Middle frontal gyrus (tissue), 1 donor: ENCODE data around the gene TMEM121B.

Source experiments
- DNase-seq: peaks from one replicate; pipeline ENCODE4 v3.0.0-alpha.2; 2015; ENCODE audit warnings: low spot score; ENCODE audit errors: extremely low spot score

The TMEM121B gene

DNA sequence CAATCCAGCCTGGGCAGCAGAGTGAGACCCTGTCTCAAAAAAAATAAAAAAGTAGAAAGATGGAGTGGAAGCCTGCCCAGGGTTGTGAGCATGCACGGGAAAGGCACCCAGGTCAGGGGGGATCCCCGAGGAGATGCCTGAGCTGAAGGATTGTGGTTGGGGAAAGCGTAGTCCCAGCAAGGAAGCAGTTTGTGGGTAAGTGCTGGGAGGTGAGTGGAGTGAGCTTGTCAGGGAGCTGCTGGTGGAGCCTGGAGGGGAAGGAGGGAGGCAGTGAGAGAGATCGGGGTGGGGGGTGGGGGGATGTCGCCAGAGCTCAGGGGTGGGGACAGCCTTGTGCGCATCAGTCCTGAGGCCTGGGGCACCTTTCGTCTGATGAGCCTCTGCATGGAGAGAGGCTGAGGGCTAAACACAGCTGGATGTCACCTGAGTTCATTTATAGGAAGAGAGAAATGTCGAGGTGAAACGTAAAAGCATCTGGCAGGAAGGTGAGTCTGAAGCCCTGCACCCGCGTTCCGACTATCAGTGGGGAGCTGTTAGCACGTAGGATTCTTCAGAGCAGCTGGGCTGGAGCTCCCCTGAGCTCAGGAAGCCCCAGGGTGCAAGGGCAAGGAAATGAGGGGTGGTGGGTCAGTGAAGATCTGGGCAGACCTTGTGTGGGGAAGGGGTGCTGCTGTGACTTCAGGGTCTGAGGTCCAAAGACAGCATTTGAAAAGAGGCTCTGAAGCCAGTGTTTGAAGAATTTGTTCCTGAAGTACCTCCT lies 10.2 kb downstream of the TMEM121B start:
- no peak for DNase-seq

DNA sequence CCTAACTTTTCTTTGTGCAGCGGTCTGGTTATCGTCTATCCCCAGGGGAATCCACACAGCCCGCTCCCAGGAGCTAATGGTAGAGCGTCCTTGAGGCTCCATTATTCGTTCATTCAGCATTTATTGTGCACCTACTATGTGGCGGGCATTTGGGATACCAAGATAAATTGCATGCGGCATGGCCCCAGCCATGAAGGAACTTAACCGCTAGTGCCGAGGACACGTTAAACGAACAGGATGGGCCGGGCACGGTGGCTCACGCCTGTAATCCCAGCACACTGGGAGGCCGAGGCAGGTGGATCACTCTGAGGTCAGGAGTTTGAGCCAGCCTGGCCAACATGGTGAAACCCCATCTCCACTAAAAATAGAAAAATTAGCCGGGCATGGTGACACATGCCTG lies 11.2 kb downstream of the TMEM121B start:
- DNase-seq, result no peak

DNA sequence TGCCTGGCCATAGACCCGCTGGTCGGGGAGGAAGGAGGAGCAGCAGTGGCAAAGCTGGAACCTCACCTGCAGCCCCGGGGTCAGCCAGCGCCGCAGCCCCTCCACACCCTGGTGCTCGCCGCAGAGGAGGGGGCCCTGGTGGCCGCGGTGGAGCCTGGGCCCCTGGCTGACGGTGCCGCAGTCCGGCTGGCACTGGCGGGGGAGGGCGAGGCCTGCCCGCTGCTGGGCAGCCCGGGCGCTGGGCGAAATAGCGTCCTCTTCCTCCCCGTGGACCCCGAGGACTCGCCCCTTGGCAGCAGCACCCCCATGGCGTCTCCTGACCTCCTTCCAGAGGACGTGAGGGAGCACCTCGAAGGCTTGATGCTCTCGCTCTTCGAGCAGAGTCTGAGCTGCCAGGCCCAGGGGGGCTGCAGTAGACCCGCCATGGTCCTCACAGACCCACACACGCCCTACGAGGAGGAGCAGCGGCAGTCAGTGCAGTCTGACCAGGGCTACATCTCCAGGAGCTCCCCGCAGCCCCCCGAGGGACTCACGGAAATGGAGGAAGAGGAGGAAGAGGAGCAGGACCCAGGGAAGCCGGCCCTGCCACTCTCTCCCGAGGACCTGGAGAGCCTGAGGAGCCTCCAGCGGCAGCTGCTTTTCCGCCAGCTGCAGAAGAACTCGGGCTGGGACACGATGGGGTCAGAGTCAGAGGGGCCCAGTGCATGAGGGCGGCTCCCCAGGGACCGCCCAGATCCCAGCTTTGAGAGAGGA lies 11.9 kb downstream of the TMEM121B start:
- no peak for DNase-seq

DNA sequence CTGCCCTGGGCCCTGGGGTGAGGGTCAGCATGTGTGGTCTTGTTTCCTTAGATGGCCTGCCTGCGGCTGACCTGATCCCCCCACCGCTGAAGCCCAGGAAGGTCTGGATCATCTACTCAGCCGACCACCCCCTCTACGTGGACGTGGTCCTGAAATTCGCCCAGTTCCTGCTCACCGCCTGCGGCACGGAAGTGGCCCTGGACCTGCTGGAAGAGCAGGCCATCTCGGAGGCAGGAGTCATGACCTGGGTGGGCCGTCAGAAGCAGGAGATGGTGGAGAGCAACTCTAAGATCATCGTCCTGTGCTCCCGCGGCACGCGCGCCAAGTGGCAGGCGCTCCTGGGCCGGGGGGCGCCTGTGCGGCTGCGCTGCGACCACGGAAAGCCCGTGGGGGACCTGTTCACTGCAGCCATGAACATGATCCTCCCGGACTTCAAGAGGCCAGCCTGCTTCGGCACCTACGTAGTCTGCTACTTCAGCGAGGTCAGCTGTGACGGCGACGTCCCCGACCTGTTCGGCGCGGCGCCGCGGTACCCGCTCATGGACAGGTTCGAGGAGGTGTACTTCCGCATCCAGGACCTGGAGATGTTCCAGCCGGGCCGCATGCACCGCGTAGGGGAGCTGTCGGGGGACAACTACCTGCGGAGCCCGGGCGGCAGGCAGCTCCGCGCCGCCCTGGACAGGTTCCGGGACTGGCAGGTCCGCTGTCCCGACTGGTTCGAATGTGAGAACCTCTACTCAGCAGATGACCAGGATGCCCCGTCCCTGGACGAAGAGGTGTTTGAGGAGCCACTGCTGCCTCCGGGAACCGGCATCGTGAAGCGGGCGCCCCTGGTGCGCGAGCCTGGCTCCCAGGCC lies 12.7 kb downstream of the TMEM121B start:
- no peak for DNase-seq

DNA sequence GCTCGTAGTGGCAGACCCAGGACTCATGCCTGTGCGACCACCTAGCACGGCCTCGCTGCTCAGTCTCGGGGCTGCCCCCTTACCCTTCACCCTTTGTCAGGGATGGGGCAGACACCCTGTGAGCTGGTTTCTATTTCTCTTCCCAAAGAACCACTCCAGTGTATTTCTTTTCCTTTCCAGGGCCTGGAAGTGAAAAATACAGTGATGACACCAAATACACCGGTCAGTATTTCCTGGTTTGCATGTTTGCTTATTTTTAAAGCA lies 13.7 kb downstream of the TMEM121B start:
- no peak for DNase-seq

DNA sequence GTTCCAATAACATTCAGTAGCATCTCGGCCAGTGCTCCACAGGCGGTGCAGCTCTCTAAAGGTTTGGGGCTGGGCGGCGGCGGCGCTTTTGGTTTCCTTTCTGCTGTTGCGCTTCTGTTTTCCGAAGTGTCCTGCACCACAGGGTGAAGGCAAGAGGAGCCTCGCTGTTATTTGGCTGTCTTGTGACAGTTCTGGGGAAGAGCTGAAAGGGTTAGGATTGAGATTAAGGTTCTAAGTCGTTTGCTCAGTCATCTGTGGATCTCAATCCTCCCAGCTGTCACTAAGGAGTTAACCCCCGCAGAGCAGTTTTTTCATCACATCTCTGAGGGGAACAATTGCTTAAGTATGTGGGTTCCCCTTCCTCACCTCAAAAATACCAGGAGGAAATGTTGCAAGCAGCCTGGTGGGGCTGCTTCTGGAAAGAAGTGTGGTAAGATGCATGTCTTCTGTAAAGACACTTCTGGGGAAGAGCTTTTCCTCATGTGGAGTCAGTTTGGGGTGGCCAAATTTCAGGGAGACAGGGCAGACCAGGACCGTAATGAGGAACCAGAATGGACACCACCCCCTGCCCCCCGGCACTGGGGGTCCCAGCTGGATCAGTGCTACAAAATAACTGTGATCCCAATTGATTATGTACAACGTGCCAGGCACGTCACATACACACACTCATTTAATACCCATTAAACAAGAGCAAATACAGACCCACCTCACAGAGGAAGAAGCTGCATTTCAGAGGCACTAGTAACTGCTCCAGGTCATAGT lies 14.2 kb downstream of the TMEM121B start:
- DNase-seq, result no peak

DNA sequence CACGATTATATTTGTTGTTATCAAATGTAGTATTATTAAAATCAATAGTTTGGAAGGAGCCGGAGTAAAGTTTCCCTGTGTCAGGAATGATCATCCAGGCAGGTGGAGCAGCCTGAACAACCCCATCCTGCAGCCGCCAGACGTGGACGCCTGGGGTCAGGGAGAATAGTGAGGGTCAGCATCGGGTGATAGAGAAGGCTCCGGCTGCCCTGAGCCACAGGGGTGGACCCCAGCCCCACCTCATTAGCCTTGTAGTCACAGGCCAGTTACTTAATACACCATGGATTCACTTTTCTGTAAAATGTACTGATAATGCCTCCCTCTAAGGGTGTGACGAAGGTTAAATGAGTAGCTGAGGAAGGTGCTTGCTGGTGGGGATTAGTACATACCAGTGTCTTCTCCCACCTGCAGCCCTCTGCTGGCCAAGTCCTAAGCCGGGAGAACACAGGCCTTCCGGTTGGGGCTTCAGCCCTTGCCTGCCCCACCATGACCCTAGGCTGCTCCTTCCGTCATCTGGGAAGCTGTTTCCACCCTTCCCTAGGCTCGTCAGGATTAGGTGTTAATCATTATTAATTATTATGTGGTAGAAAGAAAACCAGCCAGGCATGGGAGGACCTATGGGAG lies 14.9 kb downstream of the TMEM121B start:
- DNase-seq, result no peak

DNA sequence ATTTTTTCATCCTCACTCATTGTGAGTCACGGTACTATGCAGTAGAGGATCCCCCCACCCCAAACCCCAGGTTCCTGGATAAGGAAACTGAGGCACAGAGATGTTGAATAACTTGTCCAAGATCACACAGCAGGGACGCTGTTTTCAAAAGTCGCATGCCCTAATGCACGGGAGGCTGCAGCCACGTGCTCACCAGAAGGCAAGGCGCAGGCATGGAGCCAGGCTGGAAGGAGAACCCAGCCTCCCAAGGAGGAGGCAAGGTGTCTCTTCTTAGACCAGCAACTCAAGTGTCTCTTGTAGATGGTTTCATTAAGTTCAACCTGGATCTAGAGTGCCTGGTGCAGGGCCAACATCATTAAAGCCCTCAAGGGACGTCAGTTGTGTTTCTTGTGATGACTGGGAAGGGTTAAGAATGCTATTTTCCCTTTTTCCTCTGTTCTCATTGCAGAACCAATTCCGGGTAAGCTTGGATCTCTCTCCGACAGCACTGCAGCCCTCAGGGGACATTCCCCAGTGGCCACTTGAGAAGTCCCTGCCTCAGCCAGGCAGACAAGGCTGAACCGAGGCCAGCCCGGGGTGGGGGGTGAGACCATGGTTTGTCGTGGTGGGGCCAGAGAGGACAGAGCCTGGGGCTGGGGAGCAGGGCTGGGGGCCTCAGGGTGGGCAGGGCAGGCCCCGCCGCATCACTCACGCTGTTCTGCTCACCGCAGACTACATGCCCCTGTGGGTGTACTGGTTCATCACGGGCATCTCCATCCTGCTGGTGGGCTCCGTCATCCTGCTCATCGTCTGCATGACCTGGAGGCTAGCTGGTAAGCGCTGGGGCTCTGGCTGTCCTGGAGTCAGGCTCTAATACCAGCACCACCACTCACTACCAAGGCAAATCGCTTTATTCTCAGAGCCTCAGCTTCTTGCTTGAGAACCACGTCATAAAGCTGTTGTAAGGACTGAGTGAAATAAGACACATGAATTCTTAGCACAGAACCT lies 15.7 kb downstream of the TMEM121B start:
- no peak for DNase-seq

DNA sequence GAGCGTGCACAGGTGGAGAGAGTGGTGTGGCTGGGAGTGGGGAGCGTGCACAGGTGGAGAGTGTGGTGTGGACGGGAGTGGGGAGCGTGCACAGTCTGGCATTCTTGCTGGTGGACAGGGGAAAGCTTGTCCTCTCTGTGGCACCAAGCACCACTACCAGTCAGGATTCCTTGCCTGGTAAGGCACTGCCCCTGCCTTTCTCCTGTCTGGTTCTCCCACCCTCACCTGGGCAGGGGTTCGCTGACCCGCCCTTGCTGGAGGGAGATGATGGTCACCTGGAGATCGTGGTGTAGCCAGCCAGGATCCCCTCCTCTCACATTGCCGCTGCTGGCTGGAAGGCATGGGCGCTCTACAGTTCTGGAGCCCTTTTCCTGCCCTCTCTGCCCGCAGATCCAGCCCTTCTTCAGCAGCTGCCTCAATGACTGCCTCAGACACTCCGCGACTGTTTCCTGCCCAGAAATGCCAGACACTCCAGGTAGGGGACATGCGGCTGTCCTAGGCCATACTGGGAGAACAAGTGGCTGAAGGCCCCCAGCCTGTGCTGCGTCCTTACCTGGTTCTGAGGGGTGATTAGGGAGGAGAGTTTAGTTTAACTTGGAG lies 16.7 kb downstream of the TMEM121B start:
- no peak for DNase-seq

DNA sequence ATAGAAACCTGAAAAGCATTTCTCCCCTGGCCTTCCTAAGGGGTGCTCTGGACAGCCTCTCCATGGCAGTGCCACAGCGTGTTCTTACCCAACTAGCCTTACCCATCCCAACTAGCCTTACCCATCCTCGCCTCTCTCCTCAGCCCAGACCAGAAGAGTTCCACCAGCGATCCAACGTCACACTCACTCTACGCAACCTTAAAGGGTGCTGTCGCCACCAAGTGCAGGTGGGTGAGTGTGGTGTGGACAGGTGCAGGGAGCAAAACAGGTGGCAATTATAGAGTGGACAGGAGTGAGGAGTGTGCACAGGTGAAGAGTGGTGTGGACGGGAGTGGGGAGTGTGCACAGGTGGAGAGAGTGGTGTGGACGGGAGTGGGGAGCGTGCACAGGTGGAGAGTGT lies 17.8 kb downstream of the TMEM121B start:
- DNase-seq, result no peak

DNA sequence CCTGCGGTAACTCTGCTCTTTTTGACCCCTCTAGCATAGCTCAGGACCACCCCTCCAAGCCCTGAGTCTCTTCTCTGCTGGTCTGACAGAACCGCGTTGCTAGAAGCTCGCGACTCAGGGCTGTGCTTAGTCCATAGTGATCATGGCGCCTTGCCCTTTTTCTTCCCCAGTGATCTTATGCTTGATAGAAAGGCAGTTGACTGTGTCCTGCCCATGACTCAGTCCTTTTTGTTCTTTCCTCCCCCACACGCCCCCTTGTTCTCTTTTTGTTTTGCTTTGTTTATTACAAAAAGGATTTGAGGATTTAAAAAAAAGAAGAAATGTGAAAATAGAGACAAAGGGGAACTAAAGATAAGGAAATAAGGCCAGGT lies 18.9 kb downstream of the TMEM121B start:
- no peak for DNase-seq

DNA sequence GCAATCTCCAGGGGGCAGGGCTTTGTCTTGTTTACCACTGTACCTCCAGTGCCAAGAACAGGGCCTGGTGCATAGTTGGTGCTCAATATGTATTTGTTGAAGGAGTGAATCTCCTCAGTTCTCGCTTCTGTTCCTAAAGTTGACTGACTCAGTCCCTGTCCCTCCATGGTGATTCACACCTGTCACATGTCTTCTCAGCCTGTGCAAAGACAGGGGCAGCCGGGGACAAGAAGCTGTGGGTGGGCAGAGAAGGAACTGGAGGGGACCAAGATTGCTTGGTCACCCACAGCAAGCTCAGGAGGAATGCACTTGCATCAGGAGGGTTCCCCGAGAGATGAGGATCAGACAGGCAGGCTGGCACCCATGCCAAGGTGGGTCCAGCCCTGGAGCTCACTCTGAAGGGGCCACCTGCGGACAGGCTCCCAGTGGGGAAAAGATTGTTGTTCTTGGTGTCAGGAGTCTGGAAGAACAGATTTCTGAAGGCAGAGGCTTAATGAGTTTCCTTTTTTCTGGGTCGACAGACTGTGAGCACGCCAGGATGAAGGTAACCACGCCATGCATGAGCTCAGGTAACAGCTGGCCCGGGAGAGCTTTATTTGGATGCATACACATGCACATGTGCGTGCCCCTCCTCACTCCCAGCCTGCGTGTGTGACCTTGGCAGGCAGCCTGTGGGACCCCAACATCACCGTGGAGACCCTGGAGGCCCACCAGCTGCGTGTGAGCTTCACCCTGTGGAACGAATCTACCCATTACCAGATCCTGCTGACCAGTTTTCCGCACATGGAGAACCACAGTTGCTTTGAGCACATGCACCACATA lies 19.5 kb downstream of the TMEM121B start:
- no peak for DNase-seq

DNA sequence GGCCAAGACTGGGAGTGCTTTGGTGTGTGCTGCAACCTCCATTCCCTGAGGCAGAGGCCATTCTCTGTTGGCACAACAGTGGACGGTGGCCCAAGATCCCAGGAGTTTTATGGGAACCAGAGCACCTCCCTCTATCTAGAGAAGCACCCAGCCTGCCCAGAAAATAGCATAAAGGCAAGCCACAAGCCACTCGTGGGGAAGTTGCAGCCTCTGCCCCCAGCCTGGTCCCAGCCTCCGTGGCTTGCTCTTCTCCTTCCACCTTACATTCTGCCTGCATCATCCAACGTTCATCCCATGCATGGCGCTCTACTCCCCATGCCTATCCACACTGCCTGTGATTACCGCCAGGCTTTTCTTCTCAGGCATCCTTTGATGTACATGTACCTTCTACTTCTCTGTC lies 20.5 kb downstream of the TMEM121B start:
- DNase-seq, result no peak

DNA sequence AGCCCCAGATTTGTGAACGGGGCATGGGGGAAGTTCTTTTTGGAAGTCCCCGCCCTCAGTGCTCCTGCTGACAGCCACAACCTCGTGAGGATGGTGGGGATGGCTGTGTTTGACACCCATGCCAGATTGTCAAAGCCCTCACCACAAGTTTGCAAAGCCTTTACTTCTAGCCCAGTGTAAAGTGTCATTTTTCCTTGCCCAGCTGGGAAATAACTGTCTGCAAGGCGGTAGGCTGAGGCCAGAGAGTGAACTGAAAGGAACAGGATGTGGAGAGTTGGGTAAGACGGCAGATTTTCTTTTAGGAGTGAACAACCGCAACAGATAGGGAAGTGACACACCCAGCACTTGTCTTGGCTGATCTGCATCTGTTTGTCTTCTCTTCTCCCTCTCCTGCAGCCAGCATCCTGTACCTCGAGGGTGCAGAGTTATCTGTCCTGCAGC lies 22.8 kb downstream of the TMEM121B start:
- no peak for DNase-seq

DNA sequence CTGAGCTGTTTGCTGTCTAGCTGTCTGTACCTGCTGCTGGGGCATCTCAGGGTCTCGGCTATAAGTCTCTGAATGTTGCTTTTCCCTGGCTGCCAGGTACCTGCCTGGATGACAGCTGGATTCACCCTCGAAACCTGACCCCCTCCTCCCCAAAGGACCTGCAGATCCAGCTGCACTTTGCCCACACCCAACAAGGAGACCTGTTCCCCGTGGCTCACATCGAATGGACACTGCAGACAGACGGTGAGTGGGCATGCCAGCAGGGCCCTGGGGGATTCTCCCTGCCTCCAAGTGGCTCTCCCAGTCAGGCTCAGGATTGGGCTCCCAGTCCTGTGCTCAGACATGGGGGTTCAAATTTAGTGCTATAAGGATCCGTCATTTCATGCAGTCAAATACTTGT lies 23.5 kb downstream of the TMEM121B start:
- no peak for DNase-seq

DNA sequence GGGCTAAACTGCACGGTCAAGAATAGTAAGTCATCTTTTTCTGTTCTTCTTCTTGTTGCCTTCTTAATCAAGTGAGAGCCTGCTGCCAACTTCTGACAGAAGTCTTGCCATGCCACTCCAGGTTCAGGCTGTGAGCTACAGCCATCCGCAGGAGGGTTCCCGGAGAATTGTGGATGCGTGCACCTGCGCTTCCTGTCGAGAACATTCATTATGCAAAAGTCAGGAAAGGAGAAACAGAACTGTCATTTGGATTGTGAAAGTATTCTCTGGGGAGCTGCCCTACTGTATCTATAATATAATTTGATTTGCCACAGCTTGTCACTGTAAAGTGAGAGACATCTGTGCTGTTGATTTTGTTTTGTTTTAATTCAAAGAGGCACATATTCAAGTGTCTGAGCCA lies 24.1 kb downstream of the TMEM121B start:
- DNase-seq, result no peak

DNA sequence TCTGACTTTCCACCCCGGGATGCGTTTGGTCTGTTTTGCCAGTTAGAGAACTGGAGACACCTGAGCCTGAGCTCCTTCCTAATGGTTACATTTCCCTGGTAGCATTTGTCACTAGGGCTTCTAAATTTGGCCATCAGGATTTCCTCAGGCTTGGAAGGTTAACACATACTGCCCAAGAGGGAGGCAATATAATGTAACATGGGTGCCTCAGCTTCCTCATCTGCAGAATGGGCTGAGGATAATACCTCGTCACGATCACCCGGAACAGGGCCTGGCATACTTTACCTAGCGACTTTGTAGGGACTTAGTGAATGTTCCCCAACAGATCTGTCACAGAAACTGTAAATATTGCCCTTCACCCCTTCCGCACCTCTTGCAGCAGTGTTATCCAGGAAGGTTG lies 25.1 kb downstream of the TMEM121B start:
- DNase-seq, result no peak

DNA sequence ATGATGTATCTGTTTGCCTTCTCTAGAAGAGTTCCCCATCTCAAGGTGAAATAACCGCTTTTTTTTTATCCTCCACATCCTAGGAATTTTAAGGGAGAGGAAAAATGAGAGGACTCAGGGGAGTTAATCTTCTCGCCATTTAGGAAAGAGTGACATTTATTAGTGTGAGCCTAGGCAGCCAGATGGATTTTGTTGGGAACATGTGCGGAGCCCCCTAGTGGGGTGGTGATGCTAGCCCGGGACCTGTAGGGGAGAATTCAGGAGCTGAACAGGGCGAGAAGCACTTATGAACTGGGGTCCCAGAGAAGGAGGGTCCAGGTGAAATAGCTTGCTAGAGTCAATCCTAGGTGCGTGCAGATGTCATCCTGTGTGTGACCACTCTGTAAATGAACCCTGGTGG lies 25.6 kb downstream of the TMEM121B start:
- DNase-seq, result no peak

DNA sequence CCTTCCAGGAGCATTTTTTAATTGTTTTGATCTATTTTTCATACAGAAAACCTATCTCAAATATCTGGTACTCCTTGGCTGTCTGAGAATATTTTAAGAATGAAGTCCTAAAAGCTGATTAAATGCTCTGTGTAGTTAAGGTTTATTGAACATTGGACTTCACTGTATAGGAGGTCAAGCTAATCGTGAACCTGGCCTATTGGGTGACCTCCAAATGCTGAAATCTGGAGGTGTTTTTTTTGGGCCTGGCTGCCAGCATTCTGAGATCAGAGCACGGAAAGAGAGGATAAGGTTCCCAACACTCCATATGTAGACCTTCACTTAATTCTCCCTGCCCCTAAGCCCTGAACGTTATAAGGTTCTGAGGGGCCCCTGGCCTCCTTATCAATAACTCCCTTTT lies 28.1 kb downstream of the TMEM121B start:
- DNase-seq, result no peak
